ENCODE results near the gene SERINC2.
"Not testable (repeated sequence)": the region's sequence is repeated elsewhere in the genome, so short reads cannot be mapped to it uniquely, and the experiment has no call there.

SERINC2 gene

DNA sequence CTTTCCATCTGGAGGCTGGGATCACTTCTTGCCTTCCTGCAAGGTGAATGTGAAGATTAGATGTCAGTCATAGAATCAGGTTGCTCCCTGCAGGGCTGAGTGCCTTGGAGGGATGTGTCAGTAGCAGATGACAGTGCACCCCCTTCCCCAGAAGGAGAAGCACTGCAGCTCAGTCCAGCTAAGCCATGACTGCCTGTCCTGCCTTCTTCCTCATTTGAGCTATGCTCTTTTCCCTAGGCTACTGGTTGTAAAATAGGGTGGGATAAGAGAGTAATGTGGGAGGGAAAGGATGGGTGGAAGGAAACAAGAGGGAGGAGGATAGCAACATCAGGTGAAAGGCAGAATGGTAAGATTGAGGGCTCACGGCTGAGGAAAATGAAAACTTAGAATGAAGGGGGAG lies 29.0 kb upstream of the SERINC2 start:
- no peak for DNase-seq (ENCODE audit: low read depth)

DNA sequence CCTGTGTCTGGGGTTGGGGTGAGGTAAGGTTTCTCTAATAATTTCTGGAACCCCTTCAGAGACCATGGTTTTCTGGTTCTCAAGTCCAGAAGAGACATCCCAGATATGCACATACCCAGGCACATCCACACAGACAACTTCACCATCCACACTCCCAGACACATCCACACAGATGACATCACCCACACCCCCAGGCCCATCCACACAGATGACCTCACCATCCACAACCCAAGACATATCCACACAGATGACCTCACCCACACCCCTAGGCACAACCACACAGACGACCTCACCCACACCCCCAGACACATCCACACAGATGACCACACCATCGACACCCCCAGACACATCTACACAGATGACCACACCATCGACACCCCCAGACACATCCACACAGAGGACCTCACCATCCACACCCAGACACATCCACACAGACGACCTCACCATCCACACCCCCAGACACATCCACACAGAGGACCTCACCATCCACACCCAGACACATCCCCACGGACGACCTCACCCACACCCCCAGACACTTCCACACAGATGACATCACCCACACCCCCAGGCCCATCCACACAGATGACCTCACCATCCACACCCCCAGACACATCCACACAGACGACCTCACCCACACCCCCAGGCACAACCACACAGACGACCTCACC lies 26.3 kb upstream of the SERINC2 start:
- not testable (repeated sequence) for DNase-seq (ENCODE audit: low read depth)

DNA sequence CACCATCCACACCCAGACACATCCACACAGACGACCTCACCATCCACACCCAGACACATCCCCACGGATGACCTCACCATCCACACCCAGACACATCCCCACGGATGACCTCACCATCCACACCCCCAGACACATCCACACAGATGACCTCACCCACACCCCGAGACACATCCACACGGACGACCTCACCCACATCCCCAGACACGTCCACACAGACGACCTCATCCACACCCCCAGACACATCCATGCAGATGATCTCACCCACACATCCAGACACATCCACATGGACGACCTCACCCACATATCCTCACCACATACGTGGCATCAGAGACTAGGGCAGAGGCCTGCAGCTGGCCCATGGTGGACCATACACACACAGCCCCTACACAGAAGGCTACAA lies 25.4 kb upstream of the SERINC2 start:
- no peak for DNase-seq (ENCODE audit: low read depth)

DNA sequence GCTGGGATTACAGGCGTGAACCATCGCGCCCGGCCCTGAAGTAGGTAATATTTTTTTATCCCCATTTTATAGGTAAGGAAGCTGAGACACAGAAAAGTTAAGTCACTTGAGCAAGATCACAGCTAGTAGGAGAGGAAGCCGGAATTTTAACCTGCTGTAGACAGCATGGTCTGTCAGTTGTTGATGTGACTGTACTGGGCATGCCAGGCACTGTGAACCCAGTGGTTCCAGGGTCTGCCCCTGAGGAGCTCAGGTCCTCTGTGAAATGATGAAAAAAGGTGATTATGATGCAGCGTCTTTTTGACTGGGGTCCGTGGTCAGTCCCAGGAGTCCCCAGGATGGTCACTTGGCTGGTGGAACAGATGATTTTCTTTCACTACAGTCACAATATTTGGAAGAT lies 23.4 kb upstream of the SERINC2 start:
- DNase-seq (ENCODE audit: low read depth): no peak

DNA sequence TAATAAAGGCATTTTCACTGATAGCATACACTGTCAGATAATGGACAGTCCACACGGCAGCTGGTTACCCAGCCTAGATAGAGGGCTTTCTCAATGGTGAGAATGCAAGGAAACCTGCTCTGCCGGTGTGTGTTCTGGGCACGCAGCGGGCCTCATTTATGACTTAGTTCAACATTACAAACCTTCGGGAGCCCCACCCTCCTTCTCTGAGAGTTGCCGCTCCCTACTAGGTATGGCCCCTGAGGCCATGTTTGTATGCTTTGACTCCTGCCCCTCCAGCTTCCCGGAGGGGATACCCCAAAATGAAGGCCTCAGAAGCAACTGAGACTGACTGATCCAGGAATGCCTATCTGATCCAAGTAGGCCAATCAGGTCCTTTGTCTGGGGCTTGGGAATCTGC lies 22.9 kb upstream of the SERINC2 start:
- DNase-seq (ENCODE audit: low read depth): no peak

DNA sequence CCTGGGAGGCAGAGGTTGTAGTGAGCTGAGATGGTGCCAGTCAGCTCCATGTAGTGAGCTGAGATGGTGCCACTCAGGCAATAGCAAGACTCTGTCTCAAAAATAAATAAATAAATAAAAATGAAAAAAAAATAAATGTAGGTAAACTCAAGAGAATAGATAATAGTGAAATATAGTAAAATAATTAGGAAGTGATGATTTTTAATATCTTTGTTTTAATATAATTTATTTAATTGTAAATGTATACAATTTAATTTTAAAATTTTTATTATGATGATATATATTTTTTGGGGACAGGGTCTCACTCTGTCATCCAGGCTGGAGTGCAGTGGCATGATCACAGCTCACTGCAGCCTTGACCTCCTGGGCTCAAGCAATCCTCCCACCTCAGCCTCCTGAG lies 19.6 kb upstream of the SERINC2 start:
- DNase-seq (ENCODE audit: low read depth): no peak

DNA sequence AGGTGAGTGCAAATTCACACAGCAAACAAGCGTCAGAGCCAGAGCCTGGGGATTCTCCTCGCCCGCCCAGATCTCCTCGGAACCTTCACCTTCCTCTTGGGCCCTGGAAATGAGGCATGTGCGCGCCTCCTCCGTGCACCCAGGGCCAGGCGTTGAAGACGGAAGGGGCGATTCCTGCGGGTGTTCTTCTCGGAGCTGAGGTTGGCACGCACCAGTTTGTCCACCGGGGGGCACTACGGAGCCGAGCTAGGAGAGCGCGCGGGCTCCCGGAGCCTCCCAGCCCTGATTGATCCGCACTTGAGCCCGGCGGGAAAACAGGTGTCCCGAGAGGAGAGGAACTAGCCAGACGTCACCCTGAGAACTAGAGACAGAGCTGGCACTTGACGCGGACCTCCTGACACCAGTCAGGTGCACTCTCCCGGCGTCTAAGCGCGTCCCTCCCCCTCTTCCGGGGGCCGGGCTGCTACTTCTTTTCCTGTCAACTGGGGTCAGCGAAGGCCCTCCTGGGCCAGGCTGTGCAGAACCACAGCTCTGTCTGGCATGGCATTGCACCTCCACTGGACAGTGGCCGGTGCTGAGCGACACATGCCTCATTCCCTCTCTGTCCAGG lies 18.3 kb upstream of the SERINC2 start:
- DNase-seq (ENCODE audit: low read depth): peak; percentile 58

DNA sequence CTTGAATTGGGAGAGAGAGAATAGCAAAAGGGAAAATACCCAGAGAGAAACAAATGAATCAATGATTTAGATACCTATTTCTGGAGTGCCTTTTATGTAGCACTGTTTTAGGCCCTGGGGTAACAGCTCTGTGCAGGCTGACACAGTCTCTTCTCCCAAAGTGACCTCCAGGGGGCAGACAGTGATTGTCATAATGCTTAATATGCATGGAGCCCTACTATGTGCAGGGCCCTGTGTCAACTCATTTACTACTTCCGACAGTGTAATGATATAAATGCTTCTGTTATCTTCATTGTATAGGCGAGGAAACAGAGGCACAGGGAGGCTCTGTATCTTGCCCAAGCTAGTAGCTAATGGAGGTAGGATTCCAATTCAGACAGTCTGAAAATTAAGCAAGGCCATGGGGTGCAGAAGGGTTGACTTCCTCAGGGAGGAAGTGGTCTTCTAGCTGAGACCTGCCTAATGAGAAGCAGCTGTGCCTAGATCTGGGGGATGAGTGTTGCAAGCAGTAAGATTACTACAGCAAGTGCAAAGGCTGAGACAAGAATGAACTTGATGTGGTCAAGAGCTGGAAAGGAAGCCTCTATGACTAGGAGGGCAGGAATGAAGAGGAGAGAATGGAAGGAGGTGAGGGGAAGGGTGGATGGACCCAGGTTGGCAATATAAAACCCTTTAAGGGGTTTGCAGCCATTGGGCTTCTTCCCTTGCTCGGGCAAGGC lies 16.2 kb upstream of the SERINC2 start:
- DNase-seq (ENCODE audit: low read depth): no peak

DNA sequence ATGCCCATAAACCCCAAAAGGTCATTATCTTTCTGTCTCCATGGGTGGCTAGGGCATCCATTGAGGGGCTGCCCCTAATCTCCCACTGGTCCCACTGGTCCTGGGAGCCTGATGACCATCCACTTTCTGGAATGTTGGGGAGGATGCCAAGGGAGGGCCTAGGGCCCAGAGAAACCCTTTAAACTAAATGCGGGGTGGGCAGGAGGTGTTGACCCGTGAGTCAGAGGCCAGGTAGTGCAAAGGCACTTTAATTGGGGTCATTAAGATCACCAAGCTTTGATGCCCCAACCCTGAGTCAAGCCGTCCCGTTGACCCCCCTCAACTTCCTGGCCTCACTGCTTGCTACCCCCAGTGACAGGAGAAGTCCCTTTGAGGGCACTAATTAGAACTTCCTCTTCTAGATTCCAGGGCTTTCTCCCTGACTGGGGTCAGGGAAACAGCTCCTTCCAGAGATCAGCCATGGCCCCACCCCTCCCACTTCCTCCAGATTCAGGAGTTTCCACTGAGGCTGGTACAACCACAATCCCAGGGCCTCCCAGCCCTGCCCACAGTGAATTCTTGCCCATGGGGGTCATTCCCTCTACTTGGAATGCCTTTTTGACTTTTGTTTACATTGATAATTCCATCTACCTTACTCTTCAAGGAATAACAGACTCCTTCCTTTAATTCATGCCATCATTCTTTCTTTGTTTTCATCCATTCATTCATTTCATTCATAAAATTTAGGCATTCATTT lies 15.5 kb upstream of the SERINC2 start:
- DNase-seq (ENCODE audit: low read depth): no peak

DNA sequence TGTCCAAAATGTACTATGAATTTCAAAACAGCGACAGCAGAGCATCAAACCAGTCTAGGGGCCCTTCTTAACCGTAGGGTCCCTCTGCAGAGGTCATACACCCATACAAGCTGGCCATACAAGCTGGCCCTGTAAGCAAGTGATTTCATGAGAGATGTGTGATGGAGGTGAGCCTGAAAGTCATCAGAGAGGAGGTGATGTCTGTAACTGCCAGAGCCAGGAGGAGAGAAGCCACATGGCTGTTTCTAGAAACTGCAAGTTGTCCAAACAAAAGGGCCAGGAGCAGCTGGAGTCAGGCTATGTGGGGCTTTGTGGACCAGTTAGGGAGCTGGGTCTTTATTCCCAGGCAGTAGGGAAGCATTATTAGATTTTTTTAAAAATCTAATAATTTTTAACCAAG lies 14.8 kb upstream of the SERINC2 start:
- no peak for DNase-seq (ENCODE audit: low read depth)

DNA sequence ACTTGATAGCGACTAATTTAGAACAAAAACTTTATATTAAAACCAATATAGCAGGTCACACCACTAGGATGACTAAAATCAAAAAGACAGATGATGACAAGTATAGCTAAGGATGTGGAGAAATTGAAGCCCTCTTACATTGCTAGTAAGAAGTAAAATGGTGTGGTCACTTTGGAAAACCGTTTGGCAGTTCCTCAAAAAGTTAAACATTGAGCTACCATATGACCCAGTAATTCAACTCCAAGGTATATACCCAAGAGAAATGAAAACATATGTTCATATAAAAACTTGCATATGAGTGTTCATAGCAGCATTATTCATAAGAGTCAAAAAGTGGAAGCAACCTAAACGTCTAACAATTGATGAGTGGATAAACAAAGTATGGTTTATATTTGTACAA lies 13.0 kb upstream of the SERINC2 start:
- DNase-seq (ENCODE audit: low read depth): no peak

DNA sequence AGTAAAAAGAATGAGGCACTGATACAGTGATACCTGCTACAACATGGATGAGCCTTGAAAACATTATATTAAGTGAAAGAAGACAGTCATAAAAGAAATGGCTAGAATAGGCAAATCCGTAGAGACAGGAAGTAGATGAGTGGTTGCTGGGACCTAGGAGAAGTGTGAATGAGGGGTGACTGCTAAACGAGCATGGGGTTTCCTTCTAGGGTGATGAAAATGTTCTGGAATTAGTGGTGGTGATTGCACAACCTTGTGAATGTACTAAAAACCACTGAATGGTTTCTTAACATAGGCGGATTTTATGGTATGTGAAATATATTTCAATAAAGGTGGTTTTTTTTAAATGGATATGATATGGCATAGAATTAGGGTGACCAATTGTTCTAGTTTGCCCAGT lies 12.6 kb upstream of the SERINC2 start:
- no peak for DNase-seq (ENCODE audit: low read depth)

DNA sequence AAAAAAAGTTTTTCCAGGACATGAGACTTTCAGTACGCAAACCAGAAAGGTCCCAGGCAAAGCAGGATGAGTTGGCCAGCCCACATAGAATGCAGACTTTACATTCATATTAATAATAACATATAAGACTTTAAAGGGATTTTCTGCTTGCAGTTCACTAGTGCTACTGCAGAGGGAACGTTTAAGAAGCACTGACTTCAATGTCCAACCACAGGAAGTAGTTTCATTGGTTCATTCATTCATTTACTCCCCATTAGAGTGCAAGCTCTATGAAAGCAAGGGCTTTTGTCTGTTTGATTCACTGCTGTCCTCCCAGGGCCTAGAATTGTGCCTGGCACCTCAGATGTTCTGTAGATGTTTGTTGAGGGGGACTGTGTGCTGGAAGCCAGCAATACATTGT lies 11.8 kb upstream of the SERINC2 start:
- DNase-seq (ENCODE audit: low read depth): no peak

DNA sequence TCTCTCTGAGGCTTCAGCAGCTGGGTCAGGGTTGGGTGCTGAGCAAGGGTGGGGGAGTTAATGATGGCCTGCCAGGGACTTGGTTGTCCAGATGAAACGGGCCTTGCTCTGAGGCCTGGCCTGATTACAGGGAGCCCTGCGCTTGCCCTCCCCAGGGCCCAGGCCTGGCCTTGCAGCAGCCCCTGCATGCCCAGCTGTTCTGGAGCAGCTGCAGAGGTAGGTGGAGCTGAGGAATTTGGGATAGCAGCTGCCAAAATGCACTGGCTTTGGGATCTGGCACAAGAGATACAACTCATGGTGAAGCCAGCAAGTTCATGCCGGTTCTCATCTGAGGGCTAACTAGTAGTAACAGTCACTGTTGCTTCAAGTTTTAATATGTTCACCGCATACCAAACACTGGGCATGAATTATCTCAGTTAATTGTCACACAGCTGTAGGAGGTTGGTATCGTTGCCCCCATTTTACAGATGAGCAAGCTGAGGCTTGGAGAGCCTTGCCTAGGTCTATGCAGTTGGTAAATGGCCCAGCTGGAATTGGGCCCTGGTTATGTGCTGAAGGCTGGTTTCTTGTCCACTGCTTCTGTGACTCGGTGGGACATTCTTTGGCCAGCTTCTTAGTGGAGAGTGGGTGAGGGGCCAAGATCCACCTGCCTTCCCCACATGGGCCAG lies 7.3 kb upstream of the SERINC2 start:
- no peak for DNase-seq (ENCODE audit: low read depth)

DNA sequence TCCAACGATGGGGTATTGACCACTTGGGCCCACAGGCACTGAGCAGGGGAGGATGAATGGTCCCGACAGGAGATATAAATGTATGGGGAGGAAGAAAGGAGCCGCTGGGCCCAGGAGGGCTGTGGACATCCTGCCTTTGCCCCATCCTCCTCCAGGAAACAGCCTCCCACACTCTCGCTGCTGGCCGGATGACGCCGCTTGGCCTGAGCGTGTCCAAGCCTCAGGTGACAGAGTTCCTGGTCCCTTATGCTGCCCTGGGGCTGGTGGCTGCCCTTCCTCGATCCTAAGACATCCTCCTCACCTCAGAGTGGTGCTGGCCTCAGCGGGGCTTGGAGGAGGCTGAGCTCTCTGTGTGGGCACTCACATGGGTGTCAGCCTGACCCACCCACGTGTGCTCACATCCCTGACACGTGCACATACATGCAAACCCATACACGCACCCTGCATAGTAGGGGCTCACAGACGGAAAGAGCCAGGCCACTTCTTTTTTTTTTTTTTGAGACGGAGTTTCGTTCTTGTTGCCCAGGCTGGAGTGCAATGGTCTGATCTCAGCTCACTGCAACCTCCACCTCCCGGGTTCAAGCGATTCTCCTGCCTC lies 5.9 kb upstream of the SERINC2 start:
- no peak for DNase-seq (ENCODE audit: low read depth)

DNA sequence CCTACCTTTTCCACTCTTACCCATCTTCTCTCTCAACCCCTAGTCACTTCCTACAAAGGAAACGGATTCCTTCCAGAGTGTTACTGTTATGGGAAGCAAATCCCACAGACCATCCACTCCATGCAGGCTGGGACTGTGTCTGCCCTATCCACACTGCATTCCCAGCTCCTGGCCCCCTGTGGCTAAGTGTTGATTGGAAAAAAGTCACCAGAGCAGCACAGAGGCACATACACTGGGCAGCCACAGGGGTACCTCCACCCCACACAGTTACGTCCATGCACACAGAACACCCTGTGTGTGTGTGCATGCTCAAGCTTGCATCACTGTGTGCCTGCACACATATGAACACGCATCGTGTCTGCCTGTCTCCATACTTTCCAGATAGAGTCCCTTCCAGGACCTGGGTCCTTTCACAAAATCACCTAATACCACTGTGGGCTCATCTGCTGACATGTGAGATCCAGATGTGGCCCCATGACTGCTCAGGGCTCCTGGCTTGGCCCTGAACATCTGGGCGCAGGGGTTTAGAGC lies 4.2 kb upstream of the SERINC2 start:
- no peak for DNase-seq (ENCODE audit: low read depth)

DNA sequence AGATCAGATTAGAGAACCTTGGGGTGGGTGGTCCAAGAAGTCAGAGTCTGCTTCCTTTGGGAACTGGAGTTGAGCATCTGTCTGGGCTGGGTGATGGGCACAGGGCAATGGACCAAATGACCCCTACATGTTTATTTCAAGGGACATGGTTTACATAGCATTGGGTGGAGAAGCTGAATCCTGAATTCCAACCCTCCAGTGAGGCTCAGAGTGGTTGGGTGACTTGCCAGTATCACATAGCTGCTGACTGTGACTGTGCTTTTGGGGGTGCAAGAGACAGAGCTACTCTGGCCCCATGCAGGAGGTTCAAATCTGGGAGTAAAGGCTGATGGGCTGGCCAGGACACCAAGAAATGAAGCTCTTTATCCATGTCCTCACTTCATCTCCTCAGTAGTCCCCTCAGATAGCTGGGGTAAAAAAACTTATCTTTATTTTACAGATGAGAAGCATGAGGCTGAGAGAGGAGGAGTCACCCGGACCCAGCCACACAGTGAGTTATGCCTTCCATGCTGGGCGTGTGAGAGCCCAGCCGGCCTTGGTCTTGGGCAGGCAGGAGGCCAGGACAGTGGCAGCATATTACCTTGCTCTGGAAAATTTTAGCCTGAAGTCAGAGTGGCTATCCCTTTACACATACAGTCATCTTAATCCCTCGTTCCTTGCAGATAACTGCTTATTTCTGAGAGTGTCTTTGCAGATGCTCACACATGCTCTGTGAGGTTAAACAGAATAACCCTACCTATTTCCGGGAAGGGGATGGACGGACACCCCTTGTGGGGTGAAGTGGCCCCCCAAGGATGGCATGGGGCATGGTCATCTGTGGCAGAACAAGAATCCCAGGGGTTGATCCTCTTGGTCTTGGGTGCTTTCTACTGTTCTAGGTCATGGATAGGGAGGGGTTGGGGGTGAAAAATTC lies 2.8 kb upstream of the SERINC2 start:
- no peak for DNase-seq (ENCODE audit: low read depth)

DNA sequence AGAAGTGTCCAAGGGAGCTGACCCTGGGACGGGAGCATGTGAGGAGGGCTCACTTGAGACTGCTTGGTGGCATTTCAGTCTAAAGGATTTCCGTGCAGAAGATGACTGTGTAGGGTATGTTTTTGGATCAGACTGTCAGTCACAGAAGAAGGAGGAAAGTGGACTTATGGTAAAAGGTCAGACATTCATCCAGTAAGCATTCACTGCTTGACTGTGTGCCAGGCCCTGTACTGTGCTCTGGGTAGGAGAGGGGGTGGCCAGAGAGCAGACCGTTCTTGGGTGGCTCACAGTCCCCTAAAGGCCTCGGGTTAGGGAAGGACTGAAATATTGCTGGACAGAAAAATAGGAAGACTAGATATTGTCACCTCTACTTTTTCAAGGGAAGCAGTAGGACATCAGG lies 2.1 kb upstream of the SERINC2 start:
- DNase-seq (ENCODE audit: low read depth): no peak

DNA sequence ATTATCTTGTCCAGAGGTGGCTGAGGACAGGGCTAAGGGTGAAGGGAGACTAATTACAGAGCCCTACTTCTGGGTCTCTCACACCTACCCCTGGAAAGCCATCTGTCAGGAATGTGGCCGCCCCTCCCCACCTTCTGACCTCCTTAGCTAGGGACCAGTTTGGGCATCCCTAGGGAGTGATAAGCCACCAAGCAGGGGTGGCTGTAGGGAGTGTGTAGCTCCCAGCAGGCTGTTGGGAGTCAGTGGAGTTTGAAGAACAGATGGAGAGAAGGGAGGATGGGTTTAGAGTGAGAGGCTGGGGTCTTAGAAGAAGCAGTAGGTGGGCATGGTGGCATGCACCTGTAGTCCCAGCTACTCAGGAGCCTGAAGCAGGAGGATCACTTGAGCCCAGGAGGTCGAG lies 808 bp upstream of the SERINC2 start:
- DNase-seq (ENCODE audit: low read depth): no peak

DNA sequence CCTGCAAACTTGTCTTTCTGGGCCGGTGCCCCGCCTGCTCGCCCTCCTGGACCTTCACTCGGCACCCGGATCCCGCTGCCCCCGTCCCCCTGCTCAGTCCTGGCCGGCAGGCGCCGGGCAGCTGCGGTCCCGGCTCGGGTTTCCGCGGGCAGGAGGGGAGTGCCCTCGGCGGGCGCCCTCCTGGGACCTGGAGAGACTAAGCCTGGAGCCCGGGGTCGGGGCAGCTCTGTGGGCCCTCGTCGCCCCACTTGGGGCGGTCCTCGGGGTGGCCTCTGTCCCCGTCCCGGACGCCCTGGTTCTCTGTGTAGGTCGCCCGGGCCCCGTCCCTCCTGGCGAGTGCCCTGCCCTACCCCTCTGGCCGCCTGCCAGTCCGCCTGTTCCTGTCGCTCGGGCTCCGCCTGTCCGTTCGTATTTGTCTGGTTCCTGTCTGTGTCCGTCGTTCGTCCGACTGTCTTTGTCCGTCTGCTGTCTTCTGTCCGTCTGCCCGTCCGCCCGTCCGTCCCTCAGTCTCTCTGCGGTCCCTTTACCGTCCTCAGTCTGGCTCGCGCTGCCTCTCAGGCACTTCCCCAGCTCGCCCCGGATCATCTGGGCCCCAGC lies 490 bp downstream of the SERINC2 start:
- DNase-seq (ENCODE audit: low read depth): no peak

All from stimulated activated CD8-positive, alpha-beta memory T cell treated with anti-CD3 and anti-CD28 coated beads, Interleukin-15, amount 100 ng/mL, for 24 hours (primary cell).